BLaER1 (cell line): Measurements from ENCODE around the gene FADD.

Experiments
- H3K27ac ChIP-seq: shearing (Covaris generic); formaldehyde crosslinking; 2 replicates; pipeline ENCODE4 v1.8.1; 2022
- H3K27me3 ChIP-seq: shearing (Covaris generic); formaldehyde crosslinking; 2 replicates; pipeline ENCODE4 v1.8.1; 2022
- H3K36me3 ChIP-seq: shearing (Covaris generic); formaldehyde crosslinking; 2 replicates; pipeline ENCODE4 v1.8.1; 2022
- H3K4me1 ChIP-seq: shearing (Covaris generic); formaldehyde crosslinking; 2 replicates; pipeline ENCODE4 v1.8.1; 2022
- H3K4me2 ChIP-seq: shearing (Covaris generic); formaldehyde crosslinking; 2 replicates; pipeline ENCODE4 v1.8.1; 2022
- H3K4me3 ChIP-seq: shearing (Covaris generic); formaldehyde crosslinking; 2 replicates; pipeline ENCODE4 v1.8.1; 2022
- H3K9ac ChIP-seq: shearing (Covaris generic); formaldehyde crosslinking; 2 replicates; pipeline ENCODE4 v1.8.1; 2022
- H3K9me3 ChIP-seq: shearing (Covaris generic); formaldehyde crosslinking; 2 replicates; pipeline ENCODE4 v1.8.1; 2022
- H4K20me1 ChIP-seq: shearing (Covaris generic); formaldehyde crosslinking; 2 replicates; pipeline ENCODE4 v1.8.1; 2022
- Cebpa-rat ChIP-seq: shearing (Covaris generic); IDR thresholded peaks from 2 replicates; pipeline ENCODE4 v1.8.1; 2022

The FADD gene

GRCh38 chr11:70201882-70202861 lies 924 bp upstream of the FADD start:
- H3K9me3 ChIP-seq: no peaks in the 10 kb centered on the region
- peak overlapping the region; percentile 97 for H3K9ac ChIP-seq
- peak overlapping the region; percentile 92 for H3K4me2 ChIP-seq
- H3K36me3 ChIP-seq: peaks cover 26% of the 10 kb centered on the region
- peaks cover 34% of the 10 kb centered on the region for H4K20me1 ChIP-seq
- TF ChIP-seq Cebpa-rat: peak; percentile 48; the same call in 1 of the 2 replicates
- H3K27me3 ChIP-seq: no peaks in the 10 kb centered on the region
- H3K27ac ChIP-seq: peak overlapping the region; percentile 98
- peaks cover 40% of the 10 kb centered on the region for H3K4me1 ChIP-seq
- peak overlapping the region; percentile 95 for H3K4me3 ChIP-seq

DNA sequence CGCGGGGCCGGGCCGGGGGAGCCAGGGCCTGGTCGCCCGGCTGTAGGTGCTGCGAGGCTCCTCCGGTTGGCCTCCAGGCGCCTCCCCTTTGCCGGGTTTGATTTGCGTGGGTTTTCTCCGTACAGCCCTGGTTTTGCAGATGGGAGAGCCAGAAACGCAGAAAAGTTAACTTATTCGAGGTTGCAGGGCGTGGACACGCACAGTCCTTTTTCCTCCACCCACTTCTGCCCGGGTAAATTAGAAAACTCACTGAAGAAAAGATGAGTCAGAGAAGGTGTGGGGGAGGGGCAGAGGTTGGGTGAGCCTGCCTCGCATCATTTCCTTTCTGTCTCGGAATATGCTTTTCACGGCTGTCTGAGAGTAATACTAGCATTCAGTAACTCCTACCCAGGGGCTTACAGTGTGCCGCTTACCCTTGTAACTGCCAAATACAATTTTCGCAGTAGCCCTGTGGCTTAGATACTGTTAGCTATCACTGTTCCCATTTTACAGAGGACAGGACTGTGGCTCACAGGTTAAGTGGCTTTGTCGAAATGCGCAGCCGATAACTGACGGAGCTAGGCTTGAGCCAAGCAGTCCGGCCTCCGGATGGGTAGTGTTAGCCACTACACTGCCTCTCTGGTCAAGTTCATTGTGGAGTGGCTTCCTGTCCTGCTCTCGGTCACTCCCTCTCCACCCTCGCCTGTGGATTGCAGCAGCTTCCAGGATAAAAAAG lies 812 bp downstream of the FADD start:
- peaks cover 43% of the 10 kb centered on the region for H3K36me3 ChIP-seq
- TF ChIP-seq Cebpa-rat: no peak

GRCh38 chr11:70204466-70204799 lies 1.3 kb downstream of the FADD start:
- H3K9me3 ChIP-seq: no peaks in the 10 kb centered on the region
- peak overlapping the region; percentile 97 for H3K9ac ChIP-seq
- no peaks in the 10 kb centered on the region for H3K27me3 ChIP-seq
- H3K4me3 ChIP-seq: peak overlapping the region; percentile 95
- no peak for TF ChIP-seq Cebpa-rat
- H3K36me3 ChIP-seq: peaks cover 48% of the 10 kb centered on the region
- peak overlapping the region; percentile 98 for H3K27ac ChIP-seq
- peak overlapping the region; percentile 92 for H3K4me2 ChIP-seq
- H3K4me1 ChIP-seq: peaks cover 40% of the 10 kb centered on the region
- H4K20me1 ChIP-seq: peaks cover 57% of the 10 kb centered on the region

More for the DNA sequence above, 812 bp downstream of the FADD start:
- Histone ChIP-seq H3K4me2 (peak overlapping the region; percentile 92), H4K20me1 (peaks cover 52% of the 10 kb centered on the region), H3K4me1 (peaks cover 40% of the 10 kb centered on the region), H3K9ac (peak overlapping the region; percentile 97), H3K4me3 (peak overlapping the region; percentile 95), H3K27me3 (no peaks in the 10 kb centered on the region), H3K9me3 (no peaks in the 10 kb centered on the region), H3K27ac (peak overlapping the region; percentile 98)

- H3K27ac ChIP-seq: no peak overlapping the region; the same call in 1 of the 2 replicates
- peaks cover 54% of the 10 kb centered on the region for H3K36me3 ChIP-seq
- H3K4me2 ChIP-seq: peak overlapping the region; percentile 92
- no peak for TF ChIP-seq Cebpa-rat
- H3K27me3 ChIP-seq: no peaks in the 10 kb centered on the region
- H3K4me1 ChIP-seq: peaks cover 40% of the 10 kb centered on the region
- H4K20me1 ChIP-seq: peaks cover 64% of the 10 kb centered on the region
- 0 out of 2 replicates have a peak overlapping the region, but pooled peaks have one; percentile 95 for H3K4me3 ChIP-seq
- no peak overlapping the region for H3K9ac ChIP-seq
- no peaks in the 10 kb centered on the region for H3K9me3 ChIP-seq
Observed at GRCh38 chr11:70205049-70205725, 2.1 kb downstream of the FADD start.

DNA sequence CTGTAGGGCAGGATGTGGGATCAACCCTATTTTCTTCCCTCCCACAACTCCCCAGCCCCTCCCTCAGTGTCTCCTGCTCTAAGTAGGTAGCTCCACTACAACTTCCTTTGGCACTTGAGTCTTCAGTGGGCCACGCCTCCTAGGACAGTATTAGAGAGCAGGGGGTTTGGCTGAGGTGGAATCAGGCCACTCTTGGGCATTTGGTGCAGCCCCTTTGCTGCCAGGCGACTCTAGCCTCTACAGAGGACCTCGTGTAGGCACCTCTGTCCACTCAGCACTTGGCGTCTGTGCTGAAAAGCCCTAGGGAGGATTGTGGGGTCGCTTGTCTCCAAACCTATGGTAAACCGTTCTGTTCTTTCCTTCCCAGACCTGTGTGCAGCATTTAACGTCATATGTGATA lies 2.7 kb downstream of the FADD start:
- H3K27me3 ChIP-seq: no peaks in the 10 kb centered on the region
- no peak overlapping the region for H3K27ac ChIP-seq
- H3K9me3 ChIP-seq: no peaks in the 10 kb centered on the region
- H3K4me3 ChIP-seq: no peak overlapping the region
- H3K4me2 ChIP-seq: peak overlapping the region; percentile 92; the same call in 1 of the 2 replicates
- H3K36me3 ChIP-seq: peaks cover 54% of the 10 kb centered on the region
- no peak for TF ChIP-seq Cebpa-rat
- peaks cover 40% of the 10 kb centered on the region for H3K4me1 ChIP-seq
- H3K9ac ChIP-seq: no peak overlapping the region
- H4K20me1 ChIP-seq: peaks cover 70% of the 10 kb centered on the region

DNA sequence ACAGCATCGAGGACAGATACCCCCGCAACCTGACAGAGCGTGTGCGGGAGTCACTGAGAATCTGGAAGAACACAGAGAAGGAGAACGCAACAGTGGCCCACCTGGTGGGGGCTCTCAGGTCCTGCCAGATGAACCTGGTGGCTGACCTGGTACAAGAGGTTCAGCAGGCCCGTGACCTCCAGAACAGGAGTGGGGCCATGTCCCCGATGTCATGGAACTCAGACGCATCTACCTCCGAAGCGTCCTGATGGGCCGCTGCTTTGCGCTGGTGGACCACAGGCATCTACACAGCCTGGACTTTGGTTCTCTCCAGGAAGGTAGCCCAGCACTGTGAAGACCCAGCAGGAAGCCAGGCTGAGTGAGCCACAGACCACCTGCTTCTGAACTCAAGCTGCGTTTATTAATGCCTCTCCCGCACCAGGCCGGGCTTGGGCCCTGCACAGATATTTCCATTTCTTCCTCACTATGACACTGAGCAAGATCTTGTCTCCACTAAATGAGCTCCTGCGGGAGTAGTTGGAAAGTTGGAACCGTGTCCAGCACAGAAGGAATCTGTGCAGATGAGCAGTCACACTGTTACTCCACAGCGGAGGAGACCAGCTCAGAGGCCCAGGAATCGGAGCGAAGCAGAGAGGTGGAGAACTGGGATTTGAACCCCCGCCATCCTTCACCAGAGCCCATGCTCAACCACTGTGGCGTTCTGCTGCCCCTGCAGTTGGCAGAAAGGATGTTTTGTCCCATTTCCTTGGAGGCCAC lies 3.3 kb downstream of the FADD start:
- no peak overlapping the region for H3K27ac ChIP-seq
- H3K4me1 ChIP-seq: peaks cover 40% of the 10 kb centered on the region
- no peaks in the 10 kb centered on the region for H3K27me3 ChIP-seq
- peaks cover 75% of the 10 kb centered on the region for H4K20me1 ChIP-seq
- H3K4me2 ChIP-seq: no peak overlapping the region
- H3K4me3 ChIP-seq: no peak overlapping the region
- H3K9ac ChIP-seq: no peak overlapping the region
- peaks cover 54% of the 10 kb centered on the region for H3K36me3 ChIP-seq
- no peak for TF ChIP-seq Cebpa-rat
- H3K9me3 ChIP-seq: no peaks in the 10 kb centered on the region

- Histone ChIP-seq H3K36me3 (peaks cover 54% of the 10 kb centered on the region), H4K20me1 (peaks cover 75% of the 10 kb centered on the region)
Observed at GRCh38 chr11:70206982-70207376, 3.9 kb downstream of the FADD start.

GRCh38 chr11:70207531-70208131 lies 4.5 kb downstream of the FADD start:
- no peak for TF ChIP-seq Cebpa-rat
- no peaks in the 10 kb centered on the region for H3K27me3 ChIP-seq

More at GRCh38 chr11:70206982-70207376, 3.9 kb downstream of the FADD start:
- H3K4me3 ChIP-seq: no peak overlapping the region
- H3K27ac ChIP-seq: no peak overlapping the region
- no peak overlapping the region for H3K9ac ChIP-seq
- H3K4me1 ChIP-seq: peaks cover 35% of the 10 kb centered on the region
- H3K27me3 ChIP-seq: no peaks in the 10 kb centered on the region
- TF ChIP-seq Cebpa-rat: no peak
- no peak overlapping the region for H3K4me2 ChIP-seq
- no peaks in the 10 kb centered on the region for H3K9me3 ChIP-seq

More at GRCh38 chr11:70207531-70208131, 4.5 kb downstream of the FADD start:
- Histone ChIP-seq H3K4me3 (no peak overlapping the region), H3K9me3 (no peaks in the 10 kb centered on the region), H4K20me1 (peaks cover 75% of the 10 kb centered on the region), H3K27ac (no peak overlapping the region), H3K36me3 (peaks cover 54% of the 10 kb centered on the region), H3K9ac (peak overlapping the region; percentile 31; the same call in 1 of the 2 replicates), H3K4me1 (peaks cover 33% of the 10 kb centered on the region), H3K4me2 (no peak overlapping the region)
